ENCODE data around the gene SRRT. TPM values are rescaled to one million over a fixed set of nuclear protein-coding genes. Genes with fewer than 3 reads are reported as not detected.

Gene SRRT
- total RNA-seq, 4 donors from 2014 or later, result 35.0 to 47.3 (median 39.8) TPM

DNA sequence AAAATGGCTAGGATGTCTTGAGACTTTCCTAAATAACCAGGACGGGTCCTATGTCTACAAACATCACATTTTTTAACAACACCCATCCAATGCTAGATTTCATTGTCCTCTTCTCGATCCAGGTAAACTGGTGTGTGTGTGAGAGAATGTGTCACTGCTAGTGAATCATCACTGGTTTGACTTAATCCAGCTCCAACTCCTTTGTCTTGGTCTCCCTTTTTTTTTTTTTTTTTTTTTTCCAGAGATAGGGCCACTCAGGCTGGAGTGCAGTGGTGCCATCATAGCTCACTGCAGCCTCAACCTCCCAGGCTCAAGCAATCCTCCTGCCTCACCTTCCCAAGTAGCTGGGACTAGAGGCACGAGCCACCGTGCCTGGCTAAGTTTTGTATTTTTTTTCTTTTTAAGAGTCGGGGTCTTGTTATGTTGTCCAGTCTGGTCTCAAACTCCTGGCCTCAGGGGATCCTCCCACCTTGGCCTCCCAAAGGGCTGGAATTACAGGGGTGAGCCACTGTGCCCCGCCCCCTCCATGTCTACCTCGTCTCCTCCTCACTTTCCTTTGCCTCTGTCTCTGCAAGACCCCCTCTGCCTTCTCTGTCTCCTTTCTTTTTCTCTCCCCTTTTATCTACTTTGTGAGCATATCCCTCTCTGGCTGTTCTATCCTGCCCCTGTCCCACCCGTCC, 16.8 kb downstream of the SRRT start:
- intact Hi-C loops (cut with DNase I; ENCODE audit: low total_unique reads) (loop anchor here (10.0 kb wide), 1 partner anchor 353 kb away; the partner anchor contains the start of gene FIS1), in situ Hi-C loops (cut with MboI; ENCODE audit: low sequenced_read_pairs in 4 of 4) (loop anchor here in 1 of 4 donors (5.0 kb wide), 1 partner anchor 166 kb away; no protein-coding TSS in a partner anchor)
- no peak overlapping the region for H3K4me3 ChIP-seq
- TF ChIP-seq POLR2A (IDR thresholded peaks at IDR 0.05) (no peak), CTCF (IDR thresholded peaks at IDR 0.05 in 4 of 5, conservative IDR thresholded peaks at IDR 0.05 in 1 of 5) (no peak)
- H3K9me3 ChIP-seq, result no peaks in the 10 kb centered on the region
- peak overlapping the region; percentile 95 to 99 (median 97) for H3K27ac ChIP-seq
- peaks cover 0 to 19% of the 10 kb centered on the region in 2 donors for H3K36me3 ChIP-seq
- peaks cover 0 to 6% (median 0%) of the 10 kb centered on the region in 3 donors for H3K27me3 ChIP-seq
- DNase-seq, result no peak
- peaks cover 32 to 64% of the 10 kb centered on the region in 2 donors for H3K4me1 ChIP-seq
- ATAC-seq, result no peak

GRCh38 chr7:100892364-100893317, 17.7 kb downstream of the SRRT start:
- H3K9me3 ChIP-seq, result no peaks in the 10 kb centered on the region
- peak overlapping the region; percentile 30 to 95 (median 91) for H3K27ac ChIP-seq
- no peak overlapping the region for H3K4me3 ChIP-seq
- H3K27me3 ChIP-seq, result peaks cover 0 to 6% (median 0%) of the 10 kb centered on the region in 3 donors
- TF ChIP-seq CTCF (IDR thresholded peaks at IDR 0.05 in 4 of 5, conservative IDR thresholded peaks at IDR 0.05 in 1 of 5) (no peak), POLR2A (IDR thresholded peaks at IDR 0.05) (no peak)
- intact Hi-C loops (cut with DNase I; ENCODE audit: low total_unique reads) (loop anchor here (10.0 kb wide), 1 partner anchor 352 kb away; the partner anchor contains the start of gene FIS1), in situ Hi-C loops (cut with MboI; ENCODE audit: low sequenced_read_pairs in 4 of 4) (loop anchor here in 1 of 4 donors (5.0 kb wide), 1 partner anchor 165 kb away; no protein-coding TSS in a partner anchor)
- H3K36me3 ChIP-seq, result peaks cover 0 to 10% of the 10 kb centered on the region in 2 donors
- DNase-seq, result no peak
- H3K4me1 ChIP-seq, result peaks cover 32 to 64% of the 10 kb centered on the region in 2 donors
- no peak for ATAC-seq

DNA sequence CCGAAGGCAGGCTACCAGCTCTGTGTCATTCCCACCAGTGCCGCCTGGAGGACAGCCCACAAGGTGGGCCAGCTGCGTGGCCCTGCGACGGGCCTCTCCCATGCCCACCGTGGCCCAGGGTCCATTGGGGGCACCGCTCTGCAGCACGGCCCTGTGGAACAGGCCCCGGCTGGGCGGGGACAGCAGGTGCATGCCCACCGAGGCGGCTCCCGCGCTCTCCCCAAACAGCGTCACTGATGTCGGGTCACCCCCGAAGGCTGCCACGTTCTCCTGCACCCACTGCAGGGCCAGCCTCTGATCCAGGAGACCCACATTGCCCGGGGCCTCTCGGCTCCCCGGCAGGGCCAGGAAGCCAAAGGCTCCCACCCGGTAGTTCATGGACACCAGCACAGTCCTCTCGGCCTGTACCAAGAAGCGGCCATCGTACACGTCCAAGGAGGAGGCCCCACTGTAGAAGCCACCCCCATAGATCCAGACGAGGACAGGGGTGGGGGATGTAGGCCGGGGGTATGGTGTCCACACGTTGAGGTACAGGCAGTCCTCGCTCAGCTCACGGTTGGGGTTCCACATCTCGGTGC, 18.5 kb downstream of the SRRT start:
- peaks cover 0 to 6% (median 0%) of the 10 kb centered on the region in 3 donors for H3K27me3 ChIP-seq
- intact Hi-C loops (cut with DNase I; ENCODE audit: low total_unique reads) (loop anchor here (10.0 kb wide), 1 partner anchor 351 kb away; the partner anchor contains the start of gene FIS1), in situ Hi-C loops (cut with MboI; ENCODE audit: low sequenced_read_pairs in 4 of 4) (loop anchor here in 1 of 4 donors (5.0 kb wide), 1 partner anchor 164 kb away; no protein-coding TSS in a partner anchor)
- DNase-seq (no peak), ATAC-seq (no peak)
- TF ChIP-seq CTCF (IDR thresholded peaks at IDR 0.05 in 4 of 5, conservative IDR thresholded peaks at IDR 0.05 in 1 of 5) (no peak), POLR2A (IDR thresholded peaks at IDR 0.05) (no peak)
- peak overlapping the region; percentile 30 to 95 (median 91) for H3K27ac ChIP-seq
- no peak overlapping the region for H3K4me3 ChIP-seq
- peaks cover 26 to 56% of the 10 kb centered on the region in 2 donors for H3K4me1 ChIP-seq
- H3K9me3 ChIP-seq, result no peaks in the 10 kb centered on the region
- peaks cover 0 to 2% of the 10 kb centered on the region in 2 donors for H3K36me3 ChIP-seq

Data from gastrocnemius medialis (tissue), 4 donors.